ENCODE results near the gene KLC4.

The KLC4 gene

DNA sequence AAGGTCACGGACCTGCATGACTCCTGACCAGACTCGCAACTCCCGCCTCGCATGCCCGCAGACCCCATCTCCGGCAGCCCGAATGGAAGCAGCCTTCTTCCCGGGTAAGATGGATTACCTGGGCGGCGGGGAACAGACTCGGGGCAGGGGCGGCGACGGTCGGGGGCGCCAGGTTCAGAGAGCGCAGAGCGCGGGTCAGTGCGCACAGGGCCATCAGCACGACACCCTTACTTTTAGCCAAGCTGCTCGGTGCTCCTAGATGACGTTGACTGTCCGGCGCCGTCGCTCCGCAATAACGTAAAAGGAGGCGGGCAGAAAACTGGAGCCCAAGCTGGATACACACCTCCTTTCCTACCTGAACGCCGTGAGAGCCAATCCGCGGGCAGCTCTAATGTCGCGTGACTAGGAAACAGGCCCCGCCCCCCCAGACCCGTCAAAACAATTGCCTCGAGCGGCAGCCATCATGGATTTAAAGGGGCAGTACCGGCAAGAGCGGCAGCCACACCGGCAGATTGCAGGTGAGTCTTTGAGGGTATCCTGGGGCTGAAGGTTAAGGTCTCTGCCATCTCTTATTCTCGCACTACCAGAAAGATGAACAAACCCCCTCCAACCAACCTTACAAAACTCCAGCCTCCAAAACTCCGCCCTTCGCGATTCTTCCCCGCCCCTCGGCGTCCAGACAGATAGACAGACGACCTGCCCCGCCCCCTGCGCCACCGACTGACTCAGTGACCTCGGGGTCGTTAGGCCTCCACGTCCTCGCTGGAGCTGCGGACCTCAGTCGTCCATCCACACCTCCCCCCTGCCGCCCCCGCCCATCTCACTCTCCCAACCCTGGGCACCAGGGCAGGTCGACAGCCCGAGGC is at the start of gene KLC4, which contains the start of gene MRPL2:
TSS of gene KLC4 (plus strand) at position 464 of the 866 bp plus-strand sequence. CDS start 1,705 bp downstream, outside the sequence.
TSS of gene MRPL2 (minus strand) at position 267 of the 866 bp plus-strand sequence. CDS start at position 214, 53 bp downstream.
- peak; percentile 95 for DNase-seq

DNA sequence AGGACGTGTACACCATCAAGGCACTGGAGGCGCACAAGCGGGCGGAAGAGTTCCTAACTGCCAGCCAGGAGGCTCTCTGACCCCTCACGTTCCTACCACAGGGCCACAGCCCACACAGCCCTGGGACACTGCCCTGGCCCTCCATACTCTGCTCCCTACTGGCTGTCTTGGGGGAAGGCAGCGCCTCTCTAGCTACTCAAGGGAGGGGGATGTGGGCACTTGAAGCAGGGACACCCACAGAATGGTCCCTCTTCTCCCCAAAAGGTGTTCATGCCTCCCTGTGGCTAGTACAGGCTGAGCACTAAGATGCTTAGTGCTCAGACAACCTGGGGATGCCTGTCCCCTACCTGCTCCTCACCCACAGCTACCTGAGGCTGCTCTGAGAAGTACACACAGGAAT is 48.2 kb upstream of the KLC4 start:
- DNase-seq: no peak

DNA sequence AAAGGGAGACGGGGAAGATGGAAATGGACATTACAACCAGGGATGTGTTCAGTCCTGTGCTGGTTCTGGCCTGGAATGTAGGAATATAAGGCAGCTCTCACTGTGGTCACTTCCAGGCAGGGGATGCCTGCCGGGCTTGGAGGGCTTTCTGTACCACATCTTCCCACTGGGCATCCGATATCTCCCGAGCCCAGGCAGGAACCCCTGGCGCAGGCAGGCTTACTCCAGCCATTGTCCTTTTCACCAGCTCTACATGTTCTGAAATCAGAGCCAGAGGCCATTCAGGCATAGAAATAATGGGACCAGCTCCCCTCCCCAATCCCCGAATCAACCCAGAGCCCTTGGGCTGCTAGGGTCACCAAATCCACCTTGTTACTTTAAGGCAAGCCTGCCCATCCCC is 47.1 kb upstream of the KLC4 start:
- DNase-seq: no peak

- DNase-seq: peak; percentile 64
These were observed 46.2 kb upstream of the KLC4 start for GRCh38 chr6:43013097-43013842.

GRCh38 chr6:43013843-43014433 is 45.5 kb upstream of the KLC4 start, which contains the start of the genes KLHDC3 and MEA1:
TSS of gene KLHDC3 (plus strand) at chr6:43014249. CDS start at chr6:43017193, 2,944 bp downstream.
TSS of gene MEA1 (minus strand) at chr6:43013946. CDS start at chr6:43013813, 133 bp downstream.
- DNase-seq: peak; percentile 99

DNA sequence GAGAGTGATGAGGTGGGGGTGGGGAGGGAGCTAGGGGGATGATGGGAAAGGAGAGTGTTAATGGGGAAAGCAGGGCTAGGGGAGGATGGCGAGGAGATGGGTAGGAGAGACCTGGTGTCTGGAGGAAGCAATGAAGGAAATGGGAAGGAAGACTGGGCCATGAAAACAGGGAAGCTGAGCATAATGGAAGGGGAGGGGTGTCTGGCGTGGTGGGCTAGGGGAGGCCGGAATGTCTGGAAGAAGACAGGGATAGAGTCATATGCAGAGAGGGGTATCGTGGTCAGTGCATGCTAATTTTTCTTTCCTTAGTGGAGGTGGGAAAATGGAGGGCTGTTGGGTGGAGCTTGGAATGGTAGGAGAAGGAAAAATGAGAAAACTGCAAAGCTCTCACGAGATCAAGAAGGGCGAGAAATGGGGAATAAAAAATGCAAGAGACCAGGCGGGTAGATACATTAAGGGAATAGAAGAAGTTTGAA is 45.0 kb upstream of the KLC4 start:
- DNase-seq: no peak

- DNase-seq: no peak
These were observed 43.1 kb upstream of the KLC4 start for GRCh38 chr6:43016176-43016942.

- DNase-seq: no peak
These were observed 42.5 kb upstream of the KLC4 start for GRCh38 chr6:43016943-43017334.

- no peak for DNase-seq
These were observed 40.3 kb upstream of the KLC4 start for GRCh38 chr6:43019152-43019551.

DNA sequence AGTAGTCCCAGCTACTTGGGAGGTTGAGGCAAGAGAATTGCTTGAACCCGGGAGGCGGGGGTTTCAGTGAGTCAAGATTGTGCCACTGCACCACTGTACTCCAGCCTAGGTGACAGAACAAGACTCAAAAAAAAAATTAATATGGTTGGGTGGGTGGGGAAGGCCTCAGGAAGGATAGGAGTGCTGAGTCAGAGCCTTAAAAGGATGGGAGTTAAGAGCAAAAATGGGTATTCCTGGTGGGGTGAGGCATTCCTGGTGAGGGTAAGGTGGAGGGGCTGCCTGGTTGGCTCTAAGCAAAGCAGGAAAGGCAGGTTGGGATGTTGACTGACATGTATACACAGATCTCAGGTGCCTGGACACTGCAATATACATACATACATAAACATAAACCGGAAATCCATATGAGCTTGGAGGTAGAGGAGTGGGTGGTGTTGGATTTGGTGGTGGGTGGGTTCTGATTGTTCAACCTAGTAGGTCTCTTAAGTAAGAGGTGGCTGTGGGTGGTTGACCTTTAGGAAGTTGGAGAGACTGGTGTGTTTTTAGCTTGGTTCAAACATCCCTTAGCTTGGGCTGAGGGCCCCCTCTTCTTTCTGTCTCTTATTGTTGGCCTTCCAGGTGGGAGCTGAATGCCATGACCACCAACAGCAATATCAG is 39.3 kb upstream of the KLC4 start:
- no peak for DNase-seq

GRCh38 chr6:43020847-43021246 is 38.6 kb upstream of the KLC4 start:
- DNase-seq: no peak

GRCh38 chr6:43021270-43022047 is 38.0 kb upstream of the KLC4 start, which contains the start of gene RRP36:
TSS of gene RRP36 (plus strand) at chr6:43021623. CDS start at chr6:43021655, 32 bp downstream.
- DNase-seq: peak; percentile 74

DNA sequence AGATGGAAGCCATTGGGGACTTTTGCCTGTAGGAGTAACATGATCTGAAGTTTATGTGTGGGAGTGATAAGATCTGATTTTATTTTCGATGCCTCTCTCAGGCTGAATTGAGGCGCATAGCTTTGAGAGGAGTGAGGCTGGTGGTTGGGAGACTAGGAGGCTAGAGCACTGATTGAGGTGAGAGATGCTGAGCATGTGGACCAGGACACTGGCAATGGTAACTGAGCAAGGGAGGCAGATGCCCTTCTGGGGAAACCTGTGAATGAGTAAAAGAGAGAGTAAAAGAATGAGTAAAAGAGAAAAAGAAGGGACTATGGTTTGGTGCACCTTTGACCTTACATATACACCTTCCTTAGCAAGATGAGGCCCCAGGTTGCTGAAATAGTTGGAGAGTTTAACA is 35.0 kb upstream of the KLC4 start:
- no peak for DNase-seq

DNA sequence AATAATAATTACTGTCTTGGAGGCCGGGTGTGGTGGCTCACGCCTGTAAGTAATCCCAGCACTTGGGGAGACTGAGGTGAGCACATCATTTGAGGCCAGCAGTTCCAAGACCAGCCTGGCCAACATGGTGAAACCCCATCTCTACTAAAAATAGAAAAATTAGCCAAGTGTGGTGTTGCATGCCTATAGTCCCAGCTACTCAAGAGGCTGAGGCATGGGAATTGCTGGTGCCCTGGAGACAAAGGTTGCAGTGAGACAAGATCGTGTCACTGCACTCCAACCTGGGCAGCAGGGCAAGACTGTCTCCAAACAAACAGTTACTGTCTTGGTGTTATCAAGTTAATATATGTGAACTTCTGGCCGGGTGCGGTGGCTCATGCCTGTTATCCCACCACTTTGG is 33.1 kb upstream of the KLC4 start:
- no peak for DNase-seq

DNA sequence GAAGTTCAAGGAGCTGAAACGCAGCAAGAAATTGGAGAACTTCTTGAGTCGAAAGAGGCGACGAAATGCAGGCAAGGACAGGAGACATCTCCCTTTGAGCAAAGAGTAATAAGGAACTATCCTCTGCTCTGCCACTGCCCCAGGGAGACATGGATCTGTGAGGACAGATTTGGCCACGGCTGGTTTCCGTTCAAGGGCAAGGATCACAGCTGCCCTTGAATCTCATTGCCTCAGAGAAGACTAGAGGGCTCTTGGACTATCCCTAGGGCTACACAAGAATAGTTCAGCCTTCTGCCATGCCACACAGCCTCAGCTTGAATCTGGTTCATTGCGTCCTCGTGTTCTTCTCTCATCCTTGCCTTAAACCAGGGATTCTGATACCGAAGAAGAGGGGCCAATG is 30.3 kb upstream of the KLC4 start:
- no peak for DNase-seq

DNA sequence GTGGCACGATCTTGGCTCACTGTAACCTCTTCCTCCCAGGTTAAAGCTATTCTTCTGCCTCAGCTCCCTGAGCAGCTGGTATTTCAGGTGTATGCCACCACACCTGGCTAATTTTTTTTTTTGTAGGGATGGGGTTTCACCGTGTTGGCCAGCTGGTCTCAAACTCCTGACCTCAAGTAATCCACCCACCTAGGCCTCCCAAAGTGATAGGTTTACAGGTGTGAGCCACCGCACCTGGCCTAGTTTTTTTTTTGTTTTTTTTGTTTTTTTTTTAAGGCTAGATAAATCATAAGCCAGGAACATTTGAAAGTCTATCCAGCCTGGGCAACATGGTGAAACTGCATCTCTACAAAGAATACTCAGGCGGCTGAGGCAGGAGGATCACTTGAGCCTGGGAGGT is 27.1 kb upstream of the KLC4 start:
- no peak for DNase-seq

- DNase-seq: no peak
These were observed 25.8 kb upstream of the KLC4 start for GRCh38 chr6:43033496-43034189.

DNA sequence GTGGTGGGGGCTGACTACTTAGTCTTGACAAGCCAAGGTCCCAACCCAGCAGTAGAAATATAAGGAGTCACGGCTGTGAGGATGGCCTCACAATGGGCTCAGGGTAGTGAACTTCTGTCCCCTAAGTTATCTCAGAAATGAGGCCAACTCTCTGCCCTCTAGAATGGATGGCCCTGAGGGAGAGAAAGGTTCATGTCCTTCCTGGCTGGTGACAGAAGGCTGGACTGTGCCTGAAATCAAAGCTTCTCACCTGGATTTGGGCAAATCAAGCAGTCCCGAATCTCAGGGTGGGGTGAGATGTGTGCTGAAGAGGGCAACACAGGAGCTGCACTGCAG is 25.3 kb upstream of the KLC4 start:
- no peak for DNase-seq

DNA sequence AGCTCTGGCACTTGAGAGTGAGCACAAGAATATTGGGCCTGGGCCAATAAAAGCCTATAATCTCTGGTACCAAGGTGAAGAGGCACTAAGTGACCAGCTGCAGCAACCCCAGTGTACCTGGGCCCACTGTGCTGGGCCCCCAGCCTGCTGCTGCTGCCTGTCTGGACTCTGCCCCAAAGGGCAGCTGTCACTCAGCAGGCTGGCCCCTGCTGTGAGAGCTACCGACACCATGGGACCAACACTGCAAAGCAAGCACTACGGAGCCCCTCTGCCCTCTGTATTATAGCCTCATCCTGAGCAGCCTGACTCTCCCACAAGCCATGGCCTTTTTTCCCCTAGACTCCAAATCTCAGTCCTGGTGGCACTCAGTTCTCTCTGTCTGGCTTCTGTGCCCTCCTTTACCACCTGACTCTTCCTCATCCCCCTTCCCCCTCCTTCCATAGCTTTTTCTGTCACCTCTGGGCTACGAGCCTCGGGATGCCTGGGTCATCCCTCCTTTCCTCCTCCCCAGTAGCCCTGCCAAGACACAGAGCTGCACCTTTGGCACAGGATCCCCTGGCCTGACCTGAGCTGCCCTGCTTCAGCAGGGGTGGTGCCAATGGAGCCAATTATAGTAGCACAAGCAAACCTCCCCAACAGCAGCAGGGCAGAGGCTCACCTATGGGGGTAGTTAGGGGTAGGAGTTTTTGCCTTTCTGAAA is 23.8 kb upstream of the KLC4 start:
- no peak for DNase-seq

- no peak for DNase-seq
These were observed 22.7 kb upstream of the KLC4 start for GRCh38 chr6:43036712-43037111.

Measured in NCI-H226 (cell line).